T-helper 17 cell (primary cell): ENCODE data around the gene XRN1. TPM values are rescaled to one million over a fixed set of nuclear protein-coding genes. Genes with fewer than 3 reads are reported as not detected.
A peak's percentile ranks its signal among the peaks of the same experiment; 100 is the strongest.

Experiments used
- ATAC-seq: fragments of 150-1000 bp; cut with Tn5 transposase; 2 replicates; pipeline ENCODE4 v1.10.0; 2021; ENCODE audit warnings: mild to moderate bottlenecking, moderate library complexity
- DNase-seq, 3 donors: peaks; one replicate each; pipeline versions ENCODE4 v3.0.0 to v3.0.0-alpha.2; 2020 to 2021
- H3K9me3 ChIP-seq: one replicate; pipeline ENCODE4 v1.7.0; 2013; ENCODE audit warnings: low read length, mild to moderate bottlenecking; ENCODE audit not compliant: control insufficient read depth, poor library complexity, severe bottlenecking
- H3K27ac Mint-ChIP-seq: one replicate; pipeline ENCODE4 v1.8.0; 2022; ENCODE audit warnings: mild to moderate bottlenecking, moderate library complexity, mixed read lengths
- H3K27me3 Mint-ChIP-seq: one replicate; pipeline ENCODE4 v1.8.0; 2022; ENCODE audit warnings: mixed read lengths
- H3K36me3 Mint-ChIP-seq: one replicate; pipeline ENCODE4 v1.8.0; 2022; ENCODE audit warnings: low read depth, mixed read lengths
- H3K4me1 Mint-ChIP-seq: one replicate; pipeline ENCODE4 v1.8.0; 2022; ENCODE audit warnings: mild to moderate bottlenecking, mixed read lengths
- H3K4me3 Mint-ChIP-seq: one replicate; pipeline ENCODE4 v1.8.0; 2022; ENCODE audit warnings: mild to moderate bottlenecking, moderate library complexity, mixed read lengths
- total RNA-seq, 4 donors: library from RNA in 2 of 4; stranded (reverse) in 2 of 4; gene quantifications; one replicate each; pipeline ENCODE4 v1.2.3 and lab custom pipeline; 2022 to 2026

Gene XRN1, protein sequence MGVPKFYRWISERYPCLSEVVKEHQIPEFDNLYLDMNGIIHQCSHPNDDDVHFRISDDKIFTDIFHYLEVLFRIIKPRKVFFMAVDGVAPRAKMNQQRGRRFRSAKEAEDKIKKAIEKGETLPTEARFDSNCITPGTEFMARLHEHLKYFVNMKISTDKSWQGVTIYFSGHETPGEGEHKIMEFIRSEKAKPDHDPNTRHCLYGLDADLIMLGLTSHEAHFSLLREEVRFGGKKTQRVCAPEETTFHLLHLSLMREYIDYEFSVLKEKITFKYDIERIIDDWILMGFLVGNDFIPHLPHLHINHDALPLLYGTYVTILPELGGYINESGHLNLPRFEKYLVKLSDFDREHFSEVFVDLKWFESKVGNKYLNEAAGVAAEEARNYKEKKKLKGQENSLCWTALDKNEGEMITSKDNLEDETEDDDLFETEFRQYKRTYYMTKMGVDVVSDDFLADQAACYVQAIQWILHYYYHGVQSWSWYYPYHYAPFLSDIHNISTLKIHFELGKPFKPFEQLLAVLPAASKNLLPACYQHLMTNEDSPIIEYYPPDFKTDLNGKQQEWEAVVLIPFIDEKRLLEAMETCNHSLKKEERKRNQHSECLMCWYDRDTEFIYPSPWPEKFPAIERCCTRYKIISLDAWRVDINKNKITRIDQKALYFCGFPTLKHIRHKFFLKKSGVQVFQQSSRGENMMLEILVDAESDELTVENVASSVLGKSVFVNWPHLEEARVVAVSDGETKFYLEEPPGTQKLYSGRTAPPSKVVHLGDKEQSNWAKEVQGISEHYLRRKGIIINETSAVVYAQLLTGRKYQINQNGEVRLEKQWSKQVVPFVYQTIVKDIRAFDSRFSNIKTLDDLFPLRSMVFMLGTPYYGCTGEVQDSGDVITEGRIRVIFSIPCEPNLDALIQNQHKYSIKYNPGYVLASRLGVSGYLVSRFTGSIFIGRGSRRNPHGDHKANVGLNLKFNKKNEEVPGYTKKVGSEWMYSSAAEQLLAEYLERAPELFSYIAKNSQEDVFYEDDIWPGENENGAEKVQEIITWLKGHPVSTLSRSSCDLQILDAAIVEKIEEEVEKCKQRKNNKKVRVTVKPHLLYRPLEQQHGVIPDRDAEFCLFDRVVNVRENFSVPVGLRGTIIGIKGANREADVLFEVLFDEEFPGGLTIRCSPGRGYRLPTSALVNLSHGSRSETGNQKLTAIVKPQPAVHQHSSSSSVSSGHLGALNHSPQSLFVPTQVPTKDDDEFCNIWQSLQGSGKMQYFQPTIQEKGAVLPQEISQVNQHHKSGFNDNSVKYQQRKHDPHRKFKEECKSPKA (N-terminal part only)
- total RNA-seq: 10 to 100 TPM; 77.3 to 94.6 TPM
- total RNA-seq (lab: John Stamatoyannopoulos, UW): 204 to 219 reads per million in 2 donors

DNA sequence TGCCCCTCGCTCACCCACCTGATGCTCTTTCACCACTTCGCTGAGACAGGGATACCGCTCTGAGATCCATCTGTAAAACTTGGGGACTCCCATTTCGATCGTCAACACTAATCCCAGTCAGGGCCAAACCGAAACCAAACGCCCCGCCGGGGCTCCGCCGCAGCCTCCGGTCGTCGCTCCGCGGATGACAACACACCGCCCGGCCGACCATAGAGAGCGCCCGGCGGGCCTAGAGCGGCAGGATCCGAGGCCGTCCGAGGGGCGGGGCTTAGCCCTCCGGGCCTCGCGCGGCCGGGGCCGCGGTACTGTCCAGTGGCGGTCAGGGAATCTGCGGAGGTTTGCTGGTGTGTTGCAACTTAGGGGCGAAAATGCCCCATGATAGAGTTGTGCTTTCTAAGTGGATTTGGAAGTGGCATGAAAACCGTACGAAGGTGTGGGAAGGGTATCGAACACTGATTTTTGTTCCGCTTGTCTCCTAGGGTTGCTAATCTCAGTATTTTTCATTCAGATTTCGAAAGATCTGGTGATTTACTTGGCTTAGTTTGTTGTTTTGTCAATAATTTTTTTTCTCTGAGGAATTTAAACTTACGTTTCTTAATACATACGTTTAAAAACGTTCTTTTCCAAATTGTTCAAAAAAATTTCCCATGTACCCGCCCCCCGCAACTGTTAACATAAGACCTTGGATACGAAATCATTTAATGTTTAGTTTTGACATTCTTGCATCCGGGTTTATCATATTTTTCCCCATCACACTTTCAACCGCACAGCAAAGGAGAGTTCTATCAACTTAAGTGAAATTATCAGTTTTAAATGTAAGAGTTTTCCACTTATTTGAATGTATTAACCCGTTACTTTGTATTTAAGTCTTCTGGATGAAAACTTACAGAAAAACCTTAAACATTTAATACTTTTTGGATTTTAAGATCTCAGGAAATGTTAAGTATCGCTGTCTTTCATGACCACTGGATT, at the start of gene XRN1:
Gene XRN1 (minus strand): TSS at position 186 of the 972 bp plus-strand sequence. CDS start 93 bp downstream, at position 93.
- Mint-ChIP-seq H3K4me1 (peaks cover 35% of the 10 kb centered on the region), H3K27ac (peak within 1 kb of the TSS; percentile 100), H3K4me3 (peak within 1 kb of the TSS; percentile 98)

DNA sequence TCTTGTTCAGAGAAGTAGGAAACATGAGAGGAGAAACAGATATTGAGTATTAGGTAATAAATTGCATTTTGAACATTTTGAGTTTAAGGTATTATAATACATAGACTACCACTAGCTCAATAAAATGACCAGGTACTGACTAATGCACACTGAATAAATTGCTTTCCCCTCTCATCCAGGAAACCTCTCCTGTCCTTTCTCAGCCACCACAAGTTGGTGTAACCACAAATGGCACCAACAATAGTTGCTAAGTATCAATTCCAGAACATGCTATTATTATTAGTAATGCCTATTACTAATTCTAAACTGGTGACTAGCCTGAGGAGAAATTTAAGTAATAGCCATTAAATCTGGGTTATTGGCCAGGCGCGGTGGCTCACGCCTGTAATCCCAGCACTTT, 47.3 kb upstream of the XRN1 start:
- Mint-ChIP-seq H3K27ac (no peak overlapping the region), H3K4me1 (peaks cover 9% of the 10 kb centered on the region), H3K27me3 (no peaks in the 10 kb centered on the region), H3K36me3 (peaks cover 23% of the 10 kb centered on the region), H3K4me3 (no peak overlapping the region)
- ATAC-seq (no peak), DNase-seq (no peak)
- H3K9me3 ChIP-seq: no peaks in the 10 kb centered on the region

More for the DNA sequence above, at the start of gene XRN1:
- peak; percentile 98 for ATAC-seq
- peak; percentile 89 to 98 (median 92) for DNase-seq
- Mint-ChIP-seq H3K27me3 (no peaks in the 10 kb centered on the region), H3K36me3 (peaks cover 3% of the 10 kb centered on the region)
- H3K9me3 ChIP-seq: no peaks in the 10 kb centered on the region

DNA sequence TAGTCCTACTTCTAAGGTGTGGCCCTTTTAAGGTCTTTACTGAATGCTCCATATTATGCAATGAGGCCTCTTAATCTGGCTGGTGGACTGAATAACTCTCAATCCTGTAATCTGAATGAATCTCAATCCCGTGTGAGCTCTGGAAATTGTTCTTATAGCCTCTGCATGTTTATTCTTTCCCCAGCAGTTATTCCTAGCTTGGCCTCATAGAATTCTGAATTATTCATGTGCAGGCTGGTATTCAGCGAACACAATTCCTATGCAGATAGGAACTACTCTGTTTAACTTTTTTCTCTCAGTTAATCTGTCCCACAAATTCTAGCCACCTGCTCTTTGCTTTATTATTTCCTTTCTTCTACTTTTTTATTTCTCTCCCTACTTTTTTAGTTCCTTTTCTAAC, 44.3 kb upstream of the XRN1 start:
- H3K27me3 Mint-ChIP-seq: no peaks in the 10 kb centered on the region
- peaks cover 25% of the 10 kb centered on the region for H3K36me3 Mint-ChIP-seq
- no peaks in the 10 kb centered on the region for H3K9me3 ChIP-seq
- no peak for ATAC-seq
- DNase-seq: no peak
- no peak overlapping the region for H3K4me3 Mint-ChIP-seq
- no peak overlapping the region for H3K27ac Mint-ChIP-seq
- peaks cover 9% of the 10 kb centered on the region for H3K4me1 Mint-ChIP-seq

DNA sequence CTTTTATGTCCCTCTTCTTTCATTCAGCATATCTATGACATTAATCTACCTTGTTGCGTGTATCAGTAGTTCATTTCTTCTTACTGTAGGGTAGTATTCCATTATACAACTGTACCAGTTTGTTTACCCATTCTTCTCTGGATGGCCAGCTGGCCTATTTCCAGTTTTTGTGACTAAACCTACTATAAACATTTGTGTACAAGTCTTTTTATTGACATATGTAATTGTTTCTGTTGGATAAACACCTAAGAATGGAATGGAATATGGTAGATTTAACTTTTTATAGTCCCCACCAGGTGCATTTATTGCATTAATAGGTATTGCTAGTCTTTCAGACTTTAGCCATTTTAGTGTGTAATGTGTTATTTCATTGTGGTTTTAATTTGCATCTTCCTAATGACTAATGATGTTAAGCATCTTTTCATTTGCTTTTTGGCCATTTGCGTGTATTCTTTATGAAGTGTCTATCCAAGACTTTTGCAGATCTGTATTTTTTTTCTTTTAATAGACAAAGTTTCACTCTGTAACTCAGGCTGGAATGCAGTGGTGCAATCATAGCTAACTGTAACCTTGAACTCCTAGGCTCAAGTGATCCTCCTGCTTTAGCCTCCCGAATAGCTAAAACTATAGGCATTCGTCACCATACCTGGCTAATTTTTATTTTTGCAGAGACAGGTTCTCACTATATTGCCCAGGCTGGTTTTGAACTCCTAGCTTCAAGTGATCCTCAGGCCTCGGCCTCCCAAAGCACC, 41.9 kb upstream of the XRN1 start:
- Mint-ChIP-seq H3K4me3 (no peak overlapping the region), H3K4me1 (peaks cover 8% of the 10 kb centered on the region), H3K27ac (no peak overlapping the region), H3K36me3 (peaks cover 26% of the 10 kb centered on the region), H3K27me3 (no peaks in the 10 kb centered on the region)
- H3K9me3 ChIP-seq: no peaks in the 10 kb centered on the region
- DNase-seq: no peak
- no peak for ATAC-seq

DNA sequence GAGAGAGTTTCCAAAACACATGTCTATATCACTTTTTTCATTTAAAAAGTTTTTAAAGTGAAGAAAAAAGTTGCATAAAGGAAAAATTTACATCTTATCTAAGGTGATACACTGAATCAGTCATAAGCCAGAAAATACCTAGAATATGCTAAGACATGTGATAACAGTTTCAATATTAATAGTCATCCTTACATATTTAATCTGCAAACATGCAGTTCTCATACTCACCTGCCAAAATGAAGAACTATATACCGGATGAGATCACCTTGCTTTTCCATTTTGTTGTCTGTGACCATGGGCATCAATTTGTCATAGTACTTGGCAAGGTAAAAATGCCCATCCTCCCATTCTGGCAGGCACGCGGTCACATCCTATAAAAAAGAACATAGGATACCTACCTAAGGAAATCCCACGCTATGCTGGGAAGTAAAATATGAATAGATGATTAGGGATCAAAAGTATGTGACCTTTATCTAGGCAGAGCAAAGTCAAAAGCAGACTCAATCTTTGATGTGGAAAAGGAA, 37.1 kb upstream of the XRN1 start:
- H3K27ac Mint-ChIP-seq: no peak overlapping the region
- ATAC-seq (no peak), DNase-seq (no peak)
- peaks cover 8% of the 10 kb centered on the region for H3K36me3 Mint-ChIP-seq
- no peak overlapping the region for H3K4me3 Mint-ChIP-seq
- H3K9me3 ChIP-seq: no peaks in the 10 kb centered on the region
- no peaks in the 10 kb centered on the region for H3K27me3 Mint-ChIP-seq
- no peaks in the 10 kb centered on the region for H3K4me1 Mint-ChIP-seq

DNA sequence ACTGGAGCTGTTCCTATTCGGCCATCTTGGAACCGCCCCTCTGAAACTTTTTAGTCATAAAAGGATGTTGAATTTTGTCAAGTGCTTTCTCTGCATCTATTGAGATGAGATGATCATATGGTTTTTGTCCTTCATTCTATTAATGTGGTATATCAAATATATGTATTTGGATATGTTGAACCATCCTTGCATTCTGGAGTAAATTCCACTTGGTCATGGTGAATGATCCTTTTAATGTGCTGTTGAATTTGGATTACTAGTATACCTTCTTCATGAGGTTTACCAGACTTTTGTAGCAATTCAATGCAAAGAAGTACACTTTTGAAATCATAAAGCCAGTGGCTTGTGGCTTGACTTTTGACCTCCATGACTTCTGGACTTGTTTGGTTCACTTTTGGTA, 33.4 kb upstream of the XRN1 start:
- peaks cover 6% of the 10 kb centered on the region for H3K36me3 Mint-ChIP-seq
- DNase-seq: no peak
- no peak overlapping the region for H3K27ac Mint-ChIP-seq
- H3K9me3 ChIP-seq: no peaks in the 10 kb centered on the region
- H3K27me3 Mint-ChIP-seq: no peaks in the 10 kb centered on the region
- H3K4me3 Mint-ChIP-seq: no peak overlapping the region
- no peak for ATAC-seq
- no peaks in the 10 kb centered on the region for H3K4me1 Mint-ChIP-seq

DNA sequence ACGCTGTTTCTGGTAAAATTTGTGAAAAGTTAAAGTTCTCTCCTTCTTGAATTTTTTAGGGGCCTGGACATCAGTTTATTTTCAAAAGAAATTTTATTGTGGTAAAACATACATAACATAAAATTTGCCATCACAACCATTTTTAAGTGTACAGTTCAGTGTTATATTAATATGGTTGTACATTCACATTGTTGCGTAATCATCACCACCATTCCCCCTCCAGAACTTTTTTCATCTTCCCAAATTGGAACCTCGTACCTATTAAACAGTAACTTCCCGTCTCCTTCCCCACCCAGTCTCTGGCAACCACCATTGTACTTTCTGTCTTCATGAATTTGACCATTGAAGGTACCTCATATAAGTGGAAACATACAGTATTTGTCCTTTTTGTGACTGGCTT, 23.0 kb upstream of the XRN1 start:
- Mint-ChIP-seq H3K27ac (peak overlapping the region; percentile 72), H3K4me3 (no peak overlapping the region), H3K4me1 (no peaks in the 10 kb centered on the region), H3K27me3 (no peaks in the 10 kb centered on the region), H3K36me3 (no peaks in the 10 kb centered on the region)
- H3K9me3 ChIP-seq: no peaks in the 10 kb centered on the region
- DNase-seq (no peak), ATAC-seq (no peak)

DNA sequence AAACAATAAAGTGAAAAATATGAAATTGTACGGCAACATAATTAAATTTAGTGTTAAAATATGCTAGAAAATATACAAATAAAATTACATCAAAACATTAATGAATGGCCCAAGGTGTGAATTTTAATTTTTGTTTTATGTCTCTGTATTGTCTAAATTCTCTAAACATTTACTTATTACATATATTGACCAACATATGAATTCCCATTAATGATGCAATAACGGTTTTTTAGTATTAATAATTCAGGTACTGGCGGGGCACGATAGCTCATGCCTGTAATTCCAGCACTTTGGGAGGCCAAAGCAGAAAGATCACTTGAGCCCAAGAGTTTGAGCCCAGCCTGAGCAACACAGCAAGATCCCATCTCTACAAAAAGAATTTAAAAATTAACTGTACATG, 20.6 kb upstream of the XRN1 start:
- no peak for ATAC-seq

DNA sequence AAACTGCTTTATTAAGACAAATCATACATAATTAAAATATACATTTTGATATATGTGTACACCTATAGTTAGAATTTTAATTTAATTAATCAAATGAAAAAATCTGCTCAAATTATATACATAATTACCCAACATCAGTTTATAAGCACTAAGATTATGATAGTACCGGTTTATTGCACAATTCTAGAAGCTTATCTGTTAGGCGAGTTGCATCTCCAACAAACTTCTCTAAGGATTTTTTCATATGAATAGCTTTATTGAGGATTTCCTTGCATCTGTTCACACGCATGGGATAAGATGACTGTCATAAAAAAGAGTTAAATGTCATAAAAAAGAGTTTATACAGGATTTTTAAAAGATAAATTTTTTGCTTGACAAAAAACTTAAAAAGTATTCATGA, 19.9 kb upstream of the XRN1 start:
- Mint-ChIP-seq H3K27ac (no peak overlapping the region), H3K4me1 (no peaks in the 10 kb centered on the region), H3K27me3 (no peaks in the 10 kb centered on the region), H3K36me3 (peaks cover 2% of the 10 kb centered on the region), H3K4me3 (no peak overlapping the region)
- H3K9me3 ChIP-seq: no peaks in the 10 kb centered on the region
- DNase-seq (no peak), ATAC-seq (no peak)

More for the DNA sequence above, 20.6 kb upstream of the XRN1 start:
- DNase-seq: no peak
- Mint-ChIP-seq H3K4me1 (no peaks in the 10 kb centered on the region), H3K36me3 (peaks cover 2% of the 10 kb centered on the region), H3K27ac (no peak overlapping the region), H3K4me3 (no peak overlapping the region), H3K27me3 (no peaks in the 10 kb centered on the region)
- H3K9me3 ChIP-seq: no peaks in the 10 kb centered on the region

DNA sequence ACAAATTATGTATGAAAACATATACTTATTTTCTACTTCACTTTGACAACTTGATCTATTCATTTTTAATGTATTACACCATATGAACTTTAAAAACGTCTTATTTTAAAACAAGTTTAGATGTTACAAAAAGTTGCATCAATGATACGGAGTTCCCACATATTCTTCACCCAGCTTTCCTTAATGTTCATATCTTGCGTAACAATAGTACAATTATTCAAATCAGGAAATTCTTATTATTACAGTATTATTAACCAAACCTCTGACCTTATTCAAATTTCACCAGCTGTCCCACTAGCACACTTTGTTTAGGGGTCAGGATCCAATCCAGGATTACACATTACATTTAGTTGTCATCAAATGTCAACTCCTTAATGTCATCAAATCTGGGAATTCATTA, 12.9 kb upstream of the XRN1 start:
- H3K27me3 Mint-ChIP-seq: no peaks in the 10 kb centered on the region
- H3K4me1 Mint-ChIP-seq: peaks cover 2% of the 10 kb centered on the region
- no peaks in the 10 kb centered on the region for H3K9me3 ChIP-seq
- no peak overlapping the region for H3K4me3 Mint-ChIP-seq
- peaks cover 7% of the 10 kb centered on the region for H3K36me3 Mint-ChIP-seq
- ATAC-seq (no peak), DNase-seq (no peak)
- no peak overlapping the region for H3K27ac Mint-ChIP-seq

DNA sequence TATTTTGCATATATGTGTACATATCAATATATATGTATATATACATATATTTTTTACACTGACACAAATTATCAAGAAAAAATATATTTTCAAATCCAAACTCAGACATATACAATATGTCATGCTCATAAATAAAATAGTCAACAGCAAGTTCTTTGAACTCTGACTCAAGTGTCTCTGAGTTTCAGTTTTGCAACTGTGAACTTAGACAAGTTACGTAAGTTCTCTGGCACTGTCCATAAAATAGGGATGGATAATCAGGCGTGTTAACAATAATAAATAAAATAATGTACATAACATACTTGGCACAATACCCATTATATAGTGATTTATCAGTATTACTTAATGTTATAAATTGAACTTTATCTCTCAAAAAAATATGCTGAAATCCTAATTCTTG, 12.1 kb upstream of the XRN1 start:
- peaks cover 7% of the 10 kb centered on the region for H3K36me3 Mint-ChIP-seq
- H3K27me3 Mint-ChIP-seq: no peaks in the 10 kb centered on the region
- H3K4me1 Mint-ChIP-seq: peaks cover 2% of the 10 kb centered on the region
- no peak overlapping the region for H3K27ac Mint-ChIP-seq
- ATAC-seq (no peak), DNase-seq (no peak)
- H3K9me3 ChIP-seq: no peaks in the 10 kb centered on the region
- H3K4me3 Mint-ChIP-seq: no peak overlapping the region
